ENCODE measurements around the gene TMEM219. TPM values are rescaled to one million over a fixed set of nuclear protein-coding genes. Genes with fewer than 3 reads are reported as not detected.

Gene TMEM219
- total and polyA plus RNA-seq, 9 of the 15 experiments (the other 6 are each of a cell fraction or from before 2014, with no cell fraction given), result 35.3 to 62.8 (median 55.5) TPM

DNA sequence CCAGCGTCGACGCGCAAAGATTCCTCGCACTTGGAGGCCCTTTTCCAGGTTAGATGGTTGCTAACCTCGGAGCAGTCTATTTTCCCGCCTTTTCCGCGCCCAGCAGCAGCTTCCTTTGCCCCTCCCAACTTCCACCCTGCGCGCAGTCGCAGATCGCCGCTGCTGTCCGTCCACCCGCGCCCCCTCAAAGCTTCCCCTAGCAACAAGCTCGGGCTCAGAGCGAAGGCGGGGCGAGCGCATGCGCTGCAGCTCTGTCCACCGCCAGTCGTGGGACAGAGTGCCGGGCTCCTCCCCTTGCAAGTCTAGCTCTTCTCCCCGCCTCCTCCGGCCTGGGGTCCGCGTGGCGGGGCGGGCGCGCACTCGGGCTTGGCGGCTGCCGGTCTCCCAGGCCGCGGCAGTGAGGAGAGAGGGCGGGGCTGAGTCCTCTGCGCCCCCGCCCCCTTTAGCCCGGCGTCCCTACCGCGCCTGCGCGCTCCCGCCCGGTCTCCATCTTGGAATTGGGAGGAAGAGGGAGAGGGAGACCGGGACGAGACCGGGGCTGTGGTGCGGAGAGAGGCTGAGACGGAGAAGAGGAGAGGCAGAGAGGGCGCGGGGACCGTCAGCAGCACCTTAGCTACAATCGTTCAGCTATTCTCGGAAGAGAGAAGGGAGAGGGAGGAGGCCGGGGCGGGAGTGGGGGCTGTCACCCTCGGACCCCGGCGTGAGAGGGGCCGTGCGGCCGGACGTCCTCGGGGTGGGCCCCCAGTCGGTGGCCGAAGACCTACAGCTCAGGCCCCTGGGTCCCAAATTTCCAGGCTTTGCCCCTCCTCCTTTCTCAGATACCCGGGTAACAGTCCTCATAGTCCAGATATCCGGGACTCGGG, 11.7 kb downstream of the TMEM219 start, which contains the start of gene TAOK2 (continued):
- TF ChIP-seq CEBPB (tag; IDR thresholded peaks at IDR 0.05), result no peak
- 0 out of 2 replicates have a peak, but pooled peaks have one; percentile 7 for TF ChIP-seq HDAC2 (IDR thresholded peaks at IDR 0.05)
- TF ChIP-seq KLF1 (tag; IDR thresholded peaks at IDR 0.05), result no peak
- 0 out of 2 replicates have a peak, but pooled peaks have one; percentile 9 for TF ChIP-seq PHB (CRISPR knock-in tag; IDR thresholded peaks at IDR 0.05)
- TF ChIP-seq PHF20 (IDR thresholded peaks at IDR 0.05; ENCODE audit: partially characterized antibody), result peak; percentile 76
- TF ChIP-seq ZNF280A (IDR thresholded peaks at IDR 0.05; ENCODE audit: low read depth, partially characterized antibody), result no peak
- peak; percentile 81 for TF ChIP-seq CCNT2 (IDR thresholded peaks at IDR 0.05; ENCODE audit: borderline replicate concordance, extremely low read depth, insufficient read length, low read depth, low read length)
- peak in 1 of 2 experiments; percentile 49; a peak in 1 of 4 replicates for TF ChIP-seq SIN3A (IDR thresholded peaks at IDR 0.05; ENCODE audit: borderline replicate concordance in 2 of 2, control insufficient read depth in 1 of 2, low read depth in 2 of 2, low read length in 2 of 2)
- no peak for TF ChIP-seq ZNF445 (CRISPR knock-in tag; IDR thresholded peaks at IDR 0.05; ENCODE audit: low read depth)
- no peak for TF ChIP-seq FOXJ2 (tag; IDR thresholded peaks at IDR 0.05)
- TF ChIP-seq HDAC8 (tag; IDR thresholded peaks at IDR 0.05), result peak; percentile 69; the same call in 1 of the 2 replicates
- no peak for TF ChIP-seq HIVEP1 (CRISPR knock-in tag; IDR thresholded peaks at IDR 0.05)
- no peak for TF ChIP-seq NCOA6 (IDR thresholded peaks at IDR 0.05)
- TF ChIP-seq, protein P1, sequence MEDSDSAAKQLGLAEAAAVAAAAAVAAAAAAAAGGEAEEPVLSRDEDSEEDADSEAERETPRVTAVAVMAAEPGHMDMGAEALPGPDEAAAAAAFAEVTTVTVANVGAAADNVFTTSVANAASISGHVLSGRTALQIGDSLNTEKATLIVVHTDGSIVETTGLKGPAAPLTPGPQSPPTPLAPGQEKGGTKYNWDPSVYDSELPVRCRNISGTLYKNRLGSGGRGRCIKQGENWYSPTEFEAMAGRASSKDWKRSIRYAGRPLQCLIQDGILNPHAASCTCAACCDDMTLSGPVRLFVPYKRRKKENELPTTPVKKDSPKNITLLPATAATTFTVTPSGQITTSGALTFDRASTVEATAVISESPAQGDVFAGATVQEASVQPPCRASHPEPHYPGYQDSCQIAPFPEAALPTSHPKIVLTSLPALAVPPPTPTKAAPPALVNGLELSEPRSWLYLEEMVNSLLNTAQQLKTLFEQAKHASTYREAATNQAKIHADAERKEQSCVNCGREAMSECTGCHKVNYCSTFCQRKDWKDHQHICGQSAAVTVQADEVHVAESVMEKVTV (CRISPR knock-in tag; IDR thresholded peaks at IDR 0.05), result 0 out of 2 replicates have a peak, but pooled peaks have one; percentile 10
- peak; percentile 94 to 96 for TF ChIP-seq MAZ (CRISPR knock-in tag; conservative IDR thresholded peaks at IDR 0.05 in 1 of 2, IDR thresholded peaks at IDR 0.05 in 1 of 2)
- no peak for TF ChIP-seq PURB (CRISPR knock-in tag; IDR thresholded peaks at IDR 0.05; ENCODE audit: low read depth)
- peak; percentile 93 for TF ChIP-seq SP1 (CRISPR knock-in tag; IDR thresholded peaks at IDR 0.05)
- no peak for TF ChIP-seq U2AF1 (optimal IDR thresholded peaks at IDR 0.05; ENCODE audit: low read depth, low read length)
- TF ChIP-seq ATF7 (IDR thresholded peaks at IDR 0.05), result peak; percentile 76
- TF ChIP-seq, protein P2, sequence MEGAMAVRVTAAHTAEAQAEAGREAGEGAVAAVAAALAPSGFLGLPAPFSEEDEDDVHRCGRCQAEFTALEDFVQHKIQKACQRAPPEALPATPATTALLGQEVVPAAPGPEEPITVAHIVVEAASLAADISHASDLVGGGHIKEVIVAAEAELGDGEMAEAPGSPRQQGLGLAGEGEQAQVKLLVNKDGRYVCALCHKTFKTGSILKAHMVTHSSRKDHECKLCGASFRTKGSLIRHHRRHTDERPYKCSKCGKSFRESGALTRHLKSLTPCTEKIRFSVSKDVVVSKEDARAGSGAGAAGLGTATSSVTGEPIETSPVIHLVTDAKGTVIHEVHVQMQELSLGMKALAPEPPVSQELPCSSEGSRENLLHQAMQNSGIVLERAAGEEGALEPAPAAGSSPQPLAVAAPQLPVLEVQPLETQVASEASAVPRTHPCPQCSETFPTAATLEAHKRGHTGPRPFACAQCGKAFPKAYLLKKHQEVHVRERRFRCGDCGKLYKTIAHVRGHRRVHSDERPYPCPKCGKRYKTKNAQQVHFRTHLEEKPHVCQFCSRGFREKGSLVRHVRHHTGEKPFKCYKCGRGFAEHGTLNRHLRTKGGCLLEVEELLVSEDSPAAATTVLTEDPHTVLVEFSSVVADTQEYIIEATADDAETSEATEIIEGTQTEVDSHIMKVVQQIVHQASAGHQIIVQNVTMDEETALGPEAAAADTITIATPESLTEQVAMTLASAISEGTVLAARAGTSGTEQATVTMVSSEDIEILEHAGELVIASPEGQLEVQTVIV (CRISPR knock-in tag; IDR thresholded peaks at IDR 0.05; ENCODE audit: borderline replicate concordance), result no peak
- TF ChIP-seq ZNF764 (CRISPR knock-in tag; IDR thresholded peaks at IDR 0.05; ENCODE audit: low read depth), result no peak
